OCI-LY7 (cell line): Measurements from ENCODE around the gene SHROOM3.

Experiments used
- CTCF ChIP-seq: fragments of 200-600 bp; sonication (generic); conservative IDR thresholded peaks from 2 replicates; pipeline ENCODE4 v1.5.1; 2014; ENCODE audit warnings: mild to moderate bottlenecking, antibody characterized with exemption, low read length, moderate library complexity, mixed read lengths
- EZH2phosphoT487 ChIP-seq: fragments of 200-600 bp; sonication (generic); IDR thresholded peaks from 2 replicates; pipeline ENCODE4 v1.6.1; 2018; ENCODE audit warnings: low read depth, borderline replicate concordance, mild to moderate bottlenecking, mixed run types, antibody characterized with exemption, low read length, moderate library complexity, mixed read lengths

GRCh38 chr4:76569225-76569624, 134.2 kb downstream of the SHROOM3 start:
- no peak for TF ChIP-seq CTCF
- TF ChIP-seq EZH2phosphoT487 = no peak
